ENCODE measurements around the gene PLXNA4. TPM values are rescaled to one million over a fixed set of nuclear protein-coding genes. Genes with fewer than 3 reads are reported as not detected.

Gene PLXNA4
- total RNA-seq, 1 donor from 2014 or later: 21.7 TPM

DNA sequence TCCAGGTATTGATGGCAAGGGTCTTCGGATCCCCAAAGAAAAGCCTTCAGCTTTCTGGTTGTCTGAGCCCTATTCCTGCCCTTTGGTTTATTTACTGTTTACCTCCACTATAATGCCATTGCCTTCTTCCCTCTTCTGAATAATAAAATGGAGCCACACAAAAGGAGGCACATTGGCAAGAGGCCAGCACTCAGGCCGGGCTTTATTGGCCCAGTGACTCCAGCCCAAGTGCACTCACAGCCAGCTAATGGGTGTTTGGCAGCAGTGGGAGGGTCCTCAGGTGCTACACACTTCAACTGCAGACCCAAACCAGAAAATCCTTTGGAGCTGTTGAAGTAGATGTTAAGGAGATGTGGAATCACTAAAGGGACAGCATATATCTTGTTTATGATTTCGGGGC is 336.0 kb downstream of the PLXNA4 start:
- no peaks in the 10 kb centered on the region for H3K4me1 Mint-ChIP-seq
- H3K4me3 Mint-ChIP-seq: no peak overlapping the region
- H3K27me3 Mint-ChIP-seq (ENCODE audit: low read depth): no peaks in the 10 kb centered on the region
- TF ChIP-seq CTCF (conservative IDR thresholded peaks at IDR 0.05): no peak
- no peak for DNase-seq (ENCODE audit: low read depth, low spot score)
- H3K27ac Mint-ChIP-seq (ENCODE audit: unreplicated experiment): no peak overlapping the region
- no peaks in the 10 kb centered on the region for H3K9me3 Mint-ChIP-seq
- peaks cover 3% of the 10 kb centered on the region for H3K36me3 Mint-ChIP-seq (ENCODE audit: low read depth)

GRCh38 chr7:132239422-132239994 is 336.8 kb downstream of the PLXNA4 start:
- no peak overlapping the region for H3K4me3 Mint-ChIP-seq
- no peaks in the 10 kb centered on the region for H3K4me1 Mint-ChIP-seq
- no peak for TF ChIP-seq CTCF (conservative IDR thresholded peaks at IDR 0.05)
- DNase-seq (ENCODE audit: low read depth, low spot score): no peak
- peaks cover 3% of the 10 kb centered on the region for H3K36me3 Mint-ChIP-seq (ENCODE audit: low read depth)
- H3K27me3 Mint-ChIP-seq (ENCODE audit: low read depth): no peaks in the 10 kb centered on the region
- H3K9me3 Mint-ChIP-seq: no peaks in the 10 kb centered on the region
- H3K27ac Mint-ChIP-seq (ENCODE audit: unreplicated experiment): no peak overlapping the region

- Mint-ChIP-seq H3K9me3 (no peaks in the 10 kb centered on the region), H3K4me1 (peaks cover 18% of the 10 kb centered on the region), H3K36me3 (ENCODE audit: low read depth) (peaks cover 3% of the 10 kb centered on the region), H3K27me3 (ENCODE audit: low read depth) (no peaks in the 10 kb centered on the region), H3K4me3 (no peak overlapping the region), H3K27ac (ENCODE audit: unreplicated experiment) (no peak overlapping the region)
- no peak for DNase-seq (ENCODE audit: low read depth, low spot score)
- no peak for TF ChIP-seq CTCF (conservative IDR thresholded peaks at IDR 0.05)
Observed at GRCh38 chr7:132234711-132235110, 341.6 kb downstream of the PLXNA4 start.

- H3K36me3 Mint-ChIP-seq (ENCODE audit: low read depth): no peaks in the 10 kb centered on the region
- no peak for DNase-seq (ENCODE audit: low read depth, low spot score)
- H3K27me3 Mint-ChIP-seq (ENCODE audit: low read depth): no peaks in the 10 kb centered on the region
- H3K4me3 Mint-ChIP-seq: no peak overlapping the region
- no peak overlapping the region for H3K27ac Mint-ChIP-seq (ENCODE audit: unreplicated experiment)
- no peaks in the 10 kb centered on the region for H3K9me3 Mint-ChIP-seq
- H3K4me1 Mint-ChIP-seq: peaks cover 27% of the 10 kb centered on the region
- no peak for TF ChIP-seq CTCF (conservative IDR thresholded peaks at IDR 0.05)
Observed at GRCh38 chr7:132232406-132232805, 343.9 kb downstream of the PLXNA4 start.

- Mint-ChIP-seq H3K27me3 (ENCODE audit: low read depth) (no peaks in the 10 kb centered on the region), H3K9me3 (no peaks in the 10 kb centered on the region), H3K4me3 (no peak overlapping the region), H3K4me1 (peaks cover 43% of the 10 kb centered on the region), H3K36me3 (ENCODE audit: low read depth) (no peaks in the 10 kb centered on the region), H3K27ac (ENCODE audit: unreplicated experiment) (no peak overlapping the region)
- no peak for DNase-seq (ENCODE audit: low read depth, low spot score)
- TF ChIP-seq CTCF (conservative IDR thresholded peaks at IDR 0.05): no peak
Observed at GRCh38 chr7:132230462-132230861, 345.8 kb downstream of the PLXNA4 start.
